WI38 (cell line): ENCODE measurements around the gene RAP1B.

ENCODE experiments used
- H3K4me3 ChIP-seq: 2 replicates; pipeline ENCODE4 v1.5.1; 2011; ENCODE audit warnings: low read depth, mild to moderate bottlenecking, control low read depth, low read length
- TF ChIP-seq, protein P1 (sequence below): IDR thresholded peaks from 2 replicates; pipeline ENCODE4 v1.5.1; 2012; ENCODE audit warnings: low read depth, mild to moderate bottlenecking, control low read depth, low read length

RAP1B gene

DNA sequence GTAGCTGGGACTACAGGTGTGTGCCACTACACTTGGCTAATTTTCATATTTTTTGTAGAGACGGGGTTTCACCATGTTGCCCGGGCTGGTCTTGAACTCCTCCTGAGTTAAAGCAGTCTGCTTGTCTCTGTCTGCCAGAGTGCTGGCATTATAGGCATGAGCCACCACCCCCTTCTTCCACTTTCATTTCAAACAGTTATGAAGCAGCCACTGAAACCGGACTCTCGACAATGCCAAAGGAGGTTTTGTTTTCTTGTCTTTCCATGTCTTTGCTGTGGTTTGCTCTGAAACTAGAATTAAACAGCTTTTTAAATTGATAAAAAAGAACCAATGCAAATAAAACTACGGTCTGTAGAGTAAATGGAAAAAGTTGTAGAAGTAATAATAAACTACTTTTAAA, 30.4 kb downstream of the RAP1B start:
- TF ChIP-seq, protein P1, sequence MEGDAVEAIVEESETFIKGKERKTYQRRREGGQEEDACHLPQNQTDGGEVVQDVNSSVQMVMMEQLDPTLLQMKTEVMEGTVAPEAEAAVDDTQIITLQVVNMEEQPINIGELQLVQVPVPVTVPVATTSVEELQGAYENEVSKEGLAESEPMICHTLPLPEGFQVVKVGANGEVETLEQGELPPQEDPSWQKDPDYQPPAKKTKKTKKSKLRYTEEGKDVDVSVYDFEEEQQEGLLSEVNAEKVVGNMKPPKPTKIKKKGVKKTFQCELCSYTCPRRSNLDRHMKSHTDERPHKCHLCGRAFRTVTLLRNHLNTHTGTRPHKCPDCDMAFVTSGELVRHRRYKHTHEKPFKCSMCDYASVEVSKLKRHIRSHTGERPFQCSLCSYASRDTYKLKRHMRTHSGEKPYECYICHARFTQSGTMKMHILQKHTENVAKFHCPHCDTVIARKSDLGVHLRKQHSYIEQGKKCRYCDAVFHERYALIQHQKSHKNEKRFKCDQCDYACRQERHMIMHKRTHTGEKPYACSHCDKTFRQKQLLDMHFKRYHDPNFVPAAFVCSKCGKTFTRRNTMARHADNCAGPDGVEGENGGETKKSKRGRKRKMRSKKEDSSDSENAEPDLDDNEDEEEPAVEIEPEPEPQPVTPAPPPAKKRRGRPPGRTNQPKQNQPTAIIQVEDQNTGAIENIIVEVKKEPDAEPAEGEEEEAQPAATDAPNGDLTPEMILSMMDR, result no peak
- H3K4me3 ChIP-seq, result no peak overlapping the region

DNA sequence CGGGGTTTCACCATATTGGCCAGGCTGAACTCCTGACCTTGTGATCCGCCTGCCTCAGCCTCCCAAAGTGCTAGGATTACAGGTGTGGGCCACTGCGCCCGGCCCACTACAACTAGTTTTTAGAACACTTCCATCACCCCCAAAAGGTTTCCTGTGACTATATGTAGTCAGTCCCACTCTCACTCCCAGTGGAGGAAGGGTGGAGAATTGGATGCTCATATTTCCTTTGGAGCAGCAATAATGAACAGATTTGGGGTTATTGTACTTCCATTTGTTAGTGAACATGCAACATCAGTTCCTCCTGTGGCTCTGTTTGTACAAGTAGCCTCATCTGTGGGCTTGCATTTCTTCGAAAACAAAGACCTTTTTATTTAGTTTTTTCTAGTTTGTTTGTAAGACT, 35.8 kb downstream of the RAP1B start:
- H3K4me3 ChIP-seq, result no peak overlapping the region
- TF ChIP-seq, protein P1, result no peak

DNA sequence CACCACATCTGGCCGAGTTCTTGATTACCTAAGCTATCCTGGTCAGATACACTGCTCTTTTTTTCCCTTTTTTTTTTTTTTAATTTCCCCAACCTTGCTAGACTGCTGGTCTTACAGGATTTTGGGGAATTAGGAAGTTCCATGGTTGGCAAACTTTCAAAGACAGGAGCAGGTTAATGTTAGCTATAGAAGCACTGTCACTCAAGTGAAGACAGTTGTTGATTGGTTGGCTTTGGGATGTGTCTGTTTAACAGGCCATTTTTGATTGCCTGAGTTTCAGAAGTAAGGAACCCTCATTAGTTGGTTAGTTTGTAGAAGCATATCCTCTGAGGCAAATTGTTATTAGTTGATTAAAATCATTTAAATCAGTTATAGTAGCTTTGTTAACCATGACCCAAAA, 36.8 kb downstream of the RAP1B start:
- no peak overlapping the region for H3K4me3 ChIP-seq
- TF ChIP-seq, protein P1, result no peak

DNA sequence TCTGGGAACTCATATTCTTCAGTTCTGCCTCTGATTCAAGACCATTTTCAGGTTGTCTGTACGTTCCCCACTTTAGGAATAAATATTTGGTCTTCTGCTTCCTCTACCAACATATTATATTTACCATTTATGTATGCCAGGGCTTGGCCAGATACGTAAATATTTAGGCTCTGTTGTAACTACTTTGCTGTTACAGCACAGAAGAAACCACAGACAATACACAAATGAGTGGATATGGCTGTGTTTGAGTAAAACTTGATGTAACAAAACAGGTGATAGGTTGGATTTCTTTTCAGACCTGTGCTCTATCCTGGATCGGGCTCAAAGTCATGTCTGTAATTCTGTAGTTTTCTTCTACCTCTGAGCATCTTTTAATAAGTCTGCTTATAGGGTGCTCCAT, 37.5 kb downstream of the RAP1B start:
- TF ChIP-seq, protein P1, result no peak
- H3K4me3 ChIP-seq, result no peak overlapping the region

DNA sequence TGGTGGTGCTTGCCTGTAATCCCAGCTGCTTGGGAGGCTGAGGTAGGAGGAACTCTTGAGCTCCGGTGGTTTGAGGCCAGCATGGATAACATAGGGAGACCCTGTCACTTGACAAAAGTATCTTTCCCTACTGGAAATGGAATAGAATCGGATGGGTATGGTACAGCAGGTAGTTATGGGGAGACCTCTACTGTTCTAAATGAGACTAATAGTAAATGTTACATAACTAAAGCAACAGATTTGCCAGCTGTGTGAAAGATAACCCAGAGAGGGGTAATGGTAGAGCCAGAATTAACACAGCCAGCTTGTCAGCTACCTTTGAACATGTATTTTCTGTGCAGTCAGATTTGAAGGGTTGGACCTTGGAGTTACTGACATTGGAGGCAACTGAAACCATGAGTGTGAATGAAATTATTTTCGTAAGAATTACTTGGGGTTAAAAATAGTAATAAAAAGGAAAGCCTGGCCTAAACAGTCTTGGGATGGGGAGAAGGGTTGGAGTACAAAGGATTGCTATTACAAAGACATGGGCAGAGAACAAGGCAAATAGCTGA, 54.4 kb downstream of the RAP1B start:
- TF ChIP-seq, protein P1, result no peak

DNA sequence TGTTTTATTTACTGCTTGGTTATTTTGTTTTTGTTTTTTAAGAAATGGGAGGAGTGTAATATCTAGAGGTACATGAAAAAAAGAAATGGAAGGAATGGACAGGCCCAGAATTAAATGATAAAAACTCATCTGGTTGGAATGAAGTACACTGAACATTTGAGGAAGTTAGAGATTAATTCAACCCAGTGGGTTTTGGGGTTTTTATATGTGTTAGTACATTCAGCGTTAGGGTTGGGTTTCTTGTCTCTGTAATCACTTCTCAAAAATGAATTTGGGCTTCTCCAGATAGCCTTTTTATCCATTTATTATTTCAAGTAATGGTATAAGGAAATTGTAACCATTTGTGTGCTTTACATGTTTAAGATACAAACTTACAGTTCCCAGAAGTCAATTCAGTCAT, 56.6 kb downstream of the RAP1B start:
- TF ChIP-seq, protein P1, result no peak
- H3K4me3 ChIP-seq, result no peak overlapping the region

More for the DNA sequence above, 54.4 kb downstream of the RAP1B start:
- no peak overlapping the region for H3K4me3 ChIP-seq

DNA sequence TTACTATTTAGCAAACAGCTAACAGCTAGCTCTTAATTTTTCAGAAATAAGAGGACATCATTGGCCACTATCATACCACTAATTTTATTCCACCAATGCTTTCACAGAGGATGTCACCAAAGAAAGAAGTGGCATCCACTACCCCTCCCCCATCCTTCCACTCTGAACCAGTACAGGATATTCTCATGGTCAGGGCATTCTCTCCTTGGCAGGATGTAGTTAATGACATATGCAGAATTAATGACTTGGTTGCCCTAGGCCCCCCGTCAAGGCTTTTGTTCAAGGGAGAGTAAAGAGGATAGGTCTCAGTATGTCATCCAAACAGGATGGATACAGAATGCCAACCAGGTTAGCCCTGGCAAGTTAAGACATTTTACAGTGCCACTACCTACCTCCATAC, 57.2 kb downstream of the RAP1B start:
- TF ChIP-seq, protein P1, result no peak
- no peak overlapping the region for H3K4me3 ChIP-seq
